Caco-2 (cell line): ENCODE measurements around the gene UBAP2. TPM values are rescaled to one million over a fixed set of nuclear protein-coding genes. Genes with fewer than 3 reads are reported as not detected.

Experiments
- BruUV-seq: library from RNA; stranded (reverse); fragments of 400-500 nt; replicated peaks from 2 replicates; lab custom pipeline; 2021; lab: Mats Ljungman, UMichigan
- CTCF ChIA-PET: fragments of 300-600 bp; sonication (Branson Sonifier 250); formaldehyde crosslinking; loops from one replicate; lab custom pipeline; 2022; ENCODE audit warnings: antibody characterized with exemption; lab: Charles Lee
- POLR2A ChIA-PET: fragments of 300-600 bp; sonication (Branson Sonifier 250); formaldehyde crosslinking; loops from one replicate; lab custom pipeline; 2022; ENCODE audit warnings: antibody characterized with exemption; lab: Charles Lee
- DNase-seq, 2 experiments: peaks; one replicate each; pipeline versions ENCODE4 v3.0.0 to v3.0.0-alpha.2; 2020 to 2022
- H3K27me3 ChIP-seq: replicated peaks from 2 replicates; pipeline ENCODE4 v1.6.0; 2011; ENCODE audit warnings: low read length; ENCODE audit not compliant: control insufficient read depth, insufficient read depth
- H3K36me3 ChIP-seq: 2 replicates; pipeline ENCODE4 v1.5.1; 2011; ENCODE audit warnings: low read length; ENCODE audit not compliant: control insufficient read depth, insufficient read depth
- H3K4me1 ChIP-seq: fragments of 250-450 bp; sonication (Bioruptor Pico); 2 replicates; pipeline ENCODE4 v1.5.1; 2020; ENCODE audit warnings: mild to moderate bottlenecking
- H3K4me3 ChIP-seq: 2 replicates; pipeline ENCODE4 v1.5.1; 2011; ENCODE audit warnings: low read depth, mild to moderate bottlenecking, control low read depth, low read length
- H3K9me3 ChIP-seq: fragments of 250-450 bp; sonication (Bioruptor Pico); 2 replicates; pipeline ENCODE4 v1.5.1; 2020; ENCODE audit warnings: mild to moderate bottlenecking, moderate library complexity
- H3K27ac Mint-ChIP-seq: one replicate; pipeline ENCODE4 v1.8.0; 2022; ENCODE audit warnings: mixed read lengths; ENCODE audit not compliant: unreplicated experiment
- H3K27me3 Mint-ChIP-seq: one replicate; pipeline ENCODE4 v1.8.0; 2022; ENCODE audit warnings: mixed read lengths; ENCODE audit not compliant: insufficient read depth, unreplicated experiment
- H3K36me3 Mint-ChIP-seq: one replicate; pipeline ENCODE4 v1.8.0; 2022; ENCODE audit warnings: mild to moderate bottlenecking, mixed read lengths; ENCODE audit not compliant: insufficient read depth, unreplicated experiment
- H3K4me1 Mint-ChIP-seq: one replicate; pipeline ENCODE4 v1.8.0; 2022; ENCODE audit warnings: low read depth, mixed read lengths; ENCODE audit not compliant: unreplicated experiment
- H3K4me3 Mint-ChIP-seq: one replicate; pipeline ENCODE4 v1.8.0; 2022; ENCODE audit warnings: mild to moderate bottlenecking, moderate library complexity, mixed read lengths; ENCODE audit not compliant: unreplicated experiment
- H3K9me3 Mint-ChIP-seq: one replicate; pipeline ENCODE4 v1.8.0; 2022; ENCODE audit warnings: mixed read lengths; ENCODE audit not compliant: unreplicated experiment
- intact Hi-C: fragments of 100-400 bp; cut with micrococcal nuclease; formaldehyde crosslinking; loops from one replicate; pipeline ENCODE4 v1.10.0; 2022; ENCODE audit not compliant: unreplicated experiment
- total RNA-seq: library from RNA; stranded (reverse); gene quantifications from 2 replicates; pipeline ENCODE4 v1.2.3, GENCODE V29; 2022
- TF ChIP-seq, protein P1 (sequence below), 2 experiments: fragments of 200-600 bp in 1 of 2; IDR thresholded peaks; 1 replicate in 1 of 2; 2 replicates in 1 of 2; pipeline versions ENCODE4 v1.5.1 to v1.8.0; 2011 to 2022; ENCODE audit warnings: antibody characterized with exemption in 1 of 2, control low read depth in 1 of 2, inconsistent platforms in 1 of 2, low read depth in 1 of 2, low read length in 1 of 2, mild to moderate bottlenecking in 1 of 2, moderate library complexity in 1 of 2; ENCODE audit not compliant: insufficient read depth in 1 of 2, severe bottlenecking in 1 of 2, unreplicated experiment in 1 of 2

The UBAP2 gene
- total RNA-seq, 1 experiment from 2014 or later = 87.5 TPM

DNA sequence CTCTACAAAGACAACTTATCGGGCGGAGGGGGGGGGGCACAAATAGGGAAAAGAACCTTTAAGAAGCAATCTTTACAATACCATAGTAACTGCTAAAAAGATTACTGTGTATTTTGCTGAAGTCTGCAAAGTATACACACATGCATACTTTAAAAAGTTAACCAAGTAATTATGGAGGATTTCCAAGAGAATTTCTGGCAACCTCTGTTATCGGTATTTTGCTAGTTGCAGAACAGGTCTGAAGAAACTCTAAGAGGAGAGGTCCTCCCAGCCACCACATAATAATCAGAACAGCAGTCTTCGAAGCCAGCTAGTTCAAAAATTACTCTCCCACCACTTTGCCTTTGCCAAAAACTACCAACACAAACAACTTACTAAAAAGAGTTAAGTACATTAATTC lies 56.1 kb downstream of the UBAP2 start:
- no peak overlapping the region for H3K4me3 Mint-ChIP-seq
- CTCF ChIA-PET = no interaction called here
- no TSS peak for BruUV-seq
- TF ChIP-seq, protein P1, sequence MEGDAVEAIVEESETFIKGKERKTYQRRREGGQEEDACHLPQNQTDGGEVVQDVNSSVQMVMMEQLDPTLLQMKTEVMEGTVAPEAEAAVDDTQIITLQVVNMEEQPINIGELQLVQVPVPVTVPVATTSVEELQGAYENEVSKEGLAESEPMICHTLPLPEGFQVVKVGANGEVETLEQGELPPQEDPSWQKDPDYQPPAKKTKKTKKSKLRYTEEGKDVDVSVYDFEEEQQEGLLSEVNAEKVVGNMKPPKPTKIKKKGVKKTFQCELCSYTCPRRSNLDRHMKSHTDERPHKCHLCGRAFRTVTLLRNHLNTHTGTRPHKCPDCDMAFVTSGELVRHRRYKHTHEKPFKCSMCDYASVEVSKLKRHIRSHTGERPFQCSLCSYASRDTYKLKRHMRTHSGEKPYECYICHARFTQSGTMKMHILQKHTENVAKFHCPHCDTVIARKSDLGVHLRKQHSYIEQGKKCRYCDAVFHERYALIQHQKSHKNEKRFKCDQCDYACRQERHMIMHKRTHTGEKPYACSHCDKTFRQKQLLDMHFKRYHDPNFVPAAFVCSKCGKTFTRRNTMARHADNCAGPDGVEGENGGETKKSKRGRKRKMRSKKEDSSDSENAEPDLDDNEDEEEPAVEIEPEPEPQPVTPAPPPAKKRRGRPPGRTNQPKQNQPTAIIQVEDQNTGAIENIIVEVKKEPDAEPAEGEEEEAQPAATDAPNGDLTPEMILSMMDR (IDR thresholded peaks at IDR 0.05; ENCODE audit: insufficient read depth in 1 of 2, low read depth in 1 of 2, low read length in 1 of 2, severe bottlenecking in 1 of 2, unreplicated experiment in 1 of 2) = no peak
- H3K36me3 Mint-ChIP-seq = peaks cover 75% of the 10 kb centered on the region
- Histone ChIP-seq H3K4me3 (no peak overlapping the region), H3K9me3 (no peaks in the 10 kb centered on the region), H3K36me3 (no peaks in the 10 kb centered on the region; the same call in 1 of the 2 replicates), H3K27me3 (no peaks in the 10 kb centered on the region), H3K4me1 (no peaks in the 10 kb centered on the region)
- no peaks in the 10 kb centered on the region for H3K9me3 Mint-ChIP-seq
- intact Hi-C loops = no loop called here
- H3K27me3 Mint-ChIP-seq = no peaks in the 10 kb centered on the region
- DNase-seq = no peak
- POLR2A ChIA-PET = no interaction called here
- no peaks in the 10 kb centered on the region for H3K4me1 Mint-ChIP-seq
- no peak overlapping the region for H3K27ac Mint-ChIP-seq

- no peaks in the 10 kb centered on the region for H3K27me3 ChIP-seq
- H3K4me3 ChIP-seq = no peak overlapping the region
- intact Hi-C loops = no loop called here
- DNase-seq = no peak
- Mint-ChIP-seq H3K27ac (no peak overlapping the region), H3K9me3 (no peaks in the 10 kb centered on the region), H3K27me3 (no peaks in the 10 kb centered on the region), H3K4me3 (no peak overlapping the region), H3K4me1 (no peaks in the 10 kb centered on the region), H3K36me3 (peaks cover 77% of the 10 kb centered on the region)
- no peaks in the 10 kb centered on the region for H3K9me3 ChIP-seq
- POLR2A ChIA-PET = no interaction called here
- CTCF ChIA-PET = interaction anchor here (0.5 kb wide), 1 partner anchor 16 kb away, joined by 3 read pairs; no protein-coding TSS in a partner anchor
- no peaks in the 10 kb centered on the region for H3K4me1 ChIP-seq
- BruUV-seq = no TSS peak
- no peaks in the 10 kb centered on the region; the same call in 1 of the 2 replicates for H3K36me3 ChIP-seq
- TF ChIP-seq, protein P1 (IDR thresholded peaks at IDR 0.05; ENCODE audit: insufficient read depth in 1 of 2, low read depth in 1 of 2, low read length in 1 of 2, severe bottlenecking in 1 of 2, unreplicated experiment in 1 of 2) = no peak
These were observed 60.3 kb downstream of the UBAP2 start for GRCh38 chr9:33988219-33988890.

DNA sequence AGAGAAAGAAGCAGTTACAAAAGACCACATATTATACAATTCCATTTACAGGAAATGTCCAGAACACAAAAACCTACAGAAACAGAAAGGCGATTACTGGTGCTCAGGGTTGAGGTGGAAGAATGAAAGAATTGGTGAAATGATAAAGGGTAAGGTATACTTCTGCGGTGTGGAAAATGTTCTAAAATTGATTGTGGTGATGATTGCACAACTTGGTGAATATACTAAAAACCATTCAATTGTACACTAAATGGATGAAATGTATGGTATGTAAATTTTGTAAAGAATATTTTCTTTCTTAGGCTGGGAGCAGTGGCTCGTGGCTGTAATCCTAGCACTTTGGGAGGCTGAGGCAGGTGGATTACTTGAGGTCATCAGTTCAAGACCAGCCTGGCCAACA lies 72.3 kb downstream of the UBAP2 start:
- H3K36me3 Mint-ChIP-seq = peaks cover 81% of the 10 kb centered on the region
- H3K27me3 ChIP-seq = no peaks in the 10 kb centered on the region
- CTCF ChIA-PET = no interaction called here
- no peaks in the 10 kb centered on the region for H3K9me3 Mint-ChIP-seq
- POLR2A ChIA-PET = no interaction called here
- no peaks in the 10 kb centered on the region for H3K9me3 ChIP-seq
- intact Hi-C loops = no loop called here
- no peaks in the 10 kb centered on the region for H3K27me3 Mint-ChIP-seq
- no peak overlapping the region for H3K4me3 Mint-ChIP-seq
- no peaks in the 10 kb centered on the region for H3K4me1 ChIP-seq
- TF ChIP-seq, protein P1 (IDR thresholded peaks at IDR 0.05; ENCODE audit: insufficient read depth in 1 of 2, low read depth in 1 of 2, low read length in 1 of 2, severe bottlenecking in 1 of 2, unreplicated experiment in 1 of 2) = no peak
- H3K4me3 ChIP-seq = no peak overlapping the region
- no peaks in the 10 kb centered on the region for H3K4me1 Mint-ChIP-seq
- no peak for DNase-seq
- BruUV-seq = no TSS peak
- 0 out of 2 replicates have a peak, but pooled peaks cover 2% of the 10 kb centered on the region for H3K36me3 ChIP-seq
- H3K27ac Mint-ChIP-seq = no peak overlapping the region
